Measurements from ENCODE around the gene KCNIP3.

KCNIP3 gene

GRCh38 chr2:95314964-95315611 lies 17.9 kb downstream of the KCNIP3 start:
- DNase-seq (ENCODE audit: low read depth) = no peak

DNA sequence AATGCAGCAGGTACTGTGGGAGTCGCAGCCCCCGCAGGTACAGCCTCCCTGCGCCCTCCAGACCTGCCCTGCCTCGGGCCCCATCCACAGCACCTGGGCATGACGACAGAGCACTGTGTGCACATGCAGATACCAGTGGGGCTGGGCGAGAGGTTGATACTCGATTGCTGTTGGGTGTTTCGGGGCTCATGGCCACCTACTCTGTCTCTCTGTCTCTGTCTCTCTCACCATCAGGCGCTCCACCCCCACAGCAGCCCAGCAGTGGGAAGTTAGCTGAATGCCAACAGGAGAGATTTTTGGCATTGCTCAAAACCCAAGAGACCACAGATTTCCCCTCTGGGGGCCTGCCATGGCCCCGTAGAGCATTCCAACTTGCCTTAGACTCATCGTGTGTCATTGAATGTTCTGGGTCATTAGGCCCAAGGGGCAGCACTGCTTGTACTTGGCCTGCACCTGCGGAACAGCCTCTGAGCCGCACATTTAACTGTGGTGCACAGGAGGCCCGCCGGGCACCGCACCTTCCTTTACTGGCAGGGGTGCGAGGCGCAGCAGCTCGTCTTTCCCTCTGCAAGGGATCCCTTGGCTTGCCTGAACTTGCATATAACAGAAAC lies 18.8 kb downstream of the KCNIP3 start:
- no peak for DNase-seq (ENCODE audit: low read depth)

- no peak for DNase-seq (ENCODE audit: low read depth)
These were observed 19.4 kb downstream of the KCNIP3 start for GRCh38 chr2:95316466-95317122.

DNA sequence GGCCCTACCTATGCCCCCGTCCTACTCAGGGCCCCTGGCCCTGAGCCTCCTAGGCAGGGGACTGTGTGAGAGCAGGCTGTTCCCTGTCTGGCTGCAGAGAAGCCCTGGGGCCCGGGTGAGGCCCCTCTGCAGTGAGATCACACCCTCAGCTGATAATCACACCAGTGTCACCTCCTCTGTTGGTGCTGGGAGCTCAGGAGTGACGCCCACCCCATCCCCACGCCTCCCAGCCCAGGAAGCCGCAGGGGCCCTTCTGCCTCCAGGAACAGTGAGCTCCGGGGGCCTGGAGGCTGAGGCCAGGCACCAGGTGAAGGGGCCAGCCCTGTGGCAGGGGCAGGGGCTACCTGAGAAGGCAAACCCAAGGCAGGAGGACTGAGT lies 20.0 kb downstream of the KCNIP3 start:
- DNase-seq (ENCODE audit: low read depth) = no peak

- DNase-seq (ENCODE audit: low read depth) = no peak
These were observed 20.7 kb downstream of the KCNIP3 start for GRCh38 chr2:95317665-95318425.

- DNase-seq (ENCODE audit: low read depth) = no peak
These were observed 21.5 kb downstream of the KCNIP3 start for GRCh38 chr2:95318431-95319220.

- no peak for DNase-seq (ENCODE audit: low read depth)
These were observed 22.6 kb downstream of the KCNIP3 start for GRCh38 chr2:95319481-95320343.

GRCh38 chr2:95320344-95320712 lies 23.2 kb downstream of the KCNIP3 start:
- DNase-seq (ENCODE audit: low read depth) = no peak

GRCh38 chr2:95320986-95321767 lies 24.0 kb downstream of the KCNIP3 start:
- DNase-seq (ENCODE audit: low read depth) = no peak

- DNase-seq (ENCODE audit: low read depth) = no peak
These were observed 26.4 kb downstream of the KCNIP3 start for GRCh38 chr2:95323347-95324155.

- DNase-seq (ENCODE audit: low read depth) = no peak
These were observed 27.9 kb downstream of the KCNIP3 start for GRCh38 chr2:95325026-95325425.

DNA sequence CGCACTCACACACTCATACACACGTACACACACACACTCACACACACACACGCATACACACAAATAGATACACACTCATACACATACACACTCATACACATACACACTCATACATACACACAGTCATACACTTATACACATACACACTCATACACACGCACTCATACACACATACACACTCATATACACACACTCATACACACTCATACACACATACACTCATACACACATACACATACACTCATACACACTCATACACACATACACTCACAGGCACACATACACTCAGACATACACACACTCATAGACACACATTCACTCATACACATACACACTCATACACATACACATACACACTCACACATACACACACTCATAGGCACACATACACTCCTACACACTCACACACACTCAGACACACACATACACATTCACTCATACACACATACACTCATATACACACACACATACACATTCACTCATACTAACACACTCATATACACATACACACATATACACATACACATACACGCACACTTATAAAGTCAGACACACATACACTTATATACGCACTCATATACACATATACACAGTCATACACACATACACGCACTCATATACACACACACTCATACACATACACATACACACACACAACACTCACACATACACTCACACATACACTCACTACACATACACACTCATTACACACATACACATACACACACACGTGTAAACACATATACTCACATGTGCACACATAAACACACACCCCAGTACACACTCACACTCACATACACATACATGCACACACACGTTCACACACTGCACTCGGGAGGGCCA lies 28.7 kb downstream of the KCNIP3 start:
- DNase-seq (ENCODE audit: low read depth) = no peak

DNA sequence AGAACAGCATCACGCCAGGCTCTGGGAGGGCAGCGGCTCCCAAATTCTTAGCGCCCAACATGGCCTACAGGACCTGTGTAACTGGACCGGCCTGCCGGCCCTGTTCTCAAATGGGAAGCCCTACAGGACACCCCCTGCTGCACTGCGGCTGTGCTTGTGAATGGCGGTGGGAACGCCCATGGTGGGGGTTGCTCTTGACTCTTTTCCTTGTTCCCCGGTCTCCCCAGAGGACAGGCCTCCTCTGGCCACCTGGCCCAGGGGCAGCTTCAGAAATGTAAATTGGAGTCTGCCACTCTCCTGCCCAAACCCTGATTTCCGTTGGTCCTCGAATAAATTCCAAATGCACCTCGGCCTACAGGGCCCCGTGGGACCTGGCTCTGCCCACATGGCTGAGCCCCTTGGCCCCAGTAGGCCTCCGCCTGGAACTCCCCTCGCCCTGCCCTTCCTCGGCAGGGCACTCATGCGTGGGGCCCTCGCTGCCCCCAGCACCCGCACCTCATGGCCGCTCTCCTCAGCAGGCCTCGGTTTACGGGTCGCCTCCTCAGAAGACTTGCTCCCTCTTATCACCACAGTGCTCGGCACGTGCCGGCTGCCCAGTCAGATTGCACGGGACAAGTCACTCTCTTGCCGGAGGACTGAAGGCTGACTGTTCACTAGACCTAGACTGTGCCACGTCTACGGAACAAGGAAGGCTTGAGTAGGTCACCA lies 29.4 kb downstream of the KCNIP3 start:
- no peak for DNase-seq (ENCODE audit: low read depth)

DNA sequence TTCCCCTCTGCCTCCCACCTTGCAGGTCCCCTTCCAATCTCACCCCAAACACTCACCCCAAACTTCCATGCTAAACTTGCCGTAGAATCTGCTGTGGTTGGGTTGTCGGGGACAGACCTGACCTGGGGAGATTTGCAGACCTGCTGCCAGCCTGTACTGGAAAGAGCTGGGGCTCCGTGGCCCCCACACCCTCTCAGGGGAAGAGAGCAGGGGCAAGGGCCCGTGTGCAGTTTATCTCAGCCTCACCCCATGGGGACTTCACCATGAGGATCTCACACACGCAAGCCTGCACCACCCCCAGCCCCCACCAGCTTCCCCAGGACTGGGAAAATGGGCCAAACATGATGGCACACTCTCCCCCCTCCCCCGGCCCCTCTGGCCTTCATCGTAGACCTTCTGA lies 30.7 kb downstream of the KCNIP3 start:
- no peak for DNase-seq (ENCODE audit: low read depth)

DNA sequence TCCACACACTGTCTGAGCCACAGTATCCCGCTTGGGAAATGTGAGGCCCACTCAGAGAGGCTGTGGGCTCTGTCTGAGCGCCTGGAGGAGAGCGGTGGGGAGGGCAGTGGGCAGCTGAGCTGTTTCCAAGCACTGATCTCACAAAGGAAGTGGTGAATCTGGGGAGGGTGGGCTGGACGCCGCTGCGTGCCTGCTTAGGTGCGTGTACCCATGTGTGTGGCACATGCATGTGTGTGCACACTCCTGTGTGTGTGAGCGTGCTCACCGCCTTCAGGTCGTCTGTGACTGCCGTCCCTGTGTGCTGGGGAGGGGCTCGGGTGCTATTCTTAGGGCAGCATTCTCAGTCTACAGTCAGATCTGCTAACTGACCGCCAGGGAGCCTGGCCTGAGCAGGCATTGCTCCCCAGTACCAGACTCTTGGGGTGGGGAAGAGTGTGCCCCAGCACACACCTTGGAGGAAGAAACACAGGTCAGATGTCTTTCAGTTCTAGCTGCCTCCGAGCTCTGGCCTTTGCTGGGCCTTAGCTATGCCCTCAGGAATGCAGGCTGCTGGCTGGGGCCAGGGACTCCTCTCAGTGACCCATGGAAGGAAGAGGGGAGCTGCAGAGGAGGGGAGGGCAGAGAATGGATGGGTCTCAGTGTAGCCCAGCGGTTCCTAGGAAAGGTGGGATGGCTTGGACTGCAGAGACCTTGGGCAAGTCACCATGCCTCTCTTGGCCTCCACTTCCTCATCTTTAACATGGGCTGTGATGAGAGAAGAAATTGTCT lies 31.4 kb downstream of the KCNIP3 start:
- DNase-seq (ENCODE audit: low read depth) = no peak

DNA sequence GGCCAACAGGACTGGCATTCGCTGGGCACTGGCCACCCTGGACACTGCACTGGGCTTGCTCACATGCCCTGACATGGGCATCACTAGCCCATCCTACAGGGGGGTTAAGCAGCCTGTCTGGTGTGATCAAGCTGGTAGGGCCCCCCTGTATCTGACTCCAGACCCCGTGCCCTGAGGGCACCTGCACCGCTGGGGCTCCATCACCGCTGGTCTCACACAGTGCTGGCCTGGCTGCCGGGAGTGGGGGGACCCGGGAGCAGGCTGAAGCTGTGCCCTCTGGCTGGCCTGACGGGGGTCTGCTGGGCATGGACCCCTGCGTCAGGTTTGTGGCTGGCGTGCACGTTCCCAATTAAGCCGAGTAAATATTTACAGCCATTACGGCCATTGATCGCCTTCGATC lies 32.3 kb downstream of the KCNIP3 start:
- DNase-seq (ENCODE audit: low read depth) = no peak

Data from stimulated activated CD8-positive, alpha-beta memory T cell treated with anti-CD3 and anti-CD28 coated beads, Interleukin-15, amount 100 ng/mL, for 24 hours (primary cell).